Prostate gland (tissue), 1 donor: ENCODE data around the gene TNS3.

ENCODE experiments used
- POLR2A ChIP-seq: fragments of 450-650 bp; IDR thresholded peaks from one replicate; pipeline ENCODE4 v1.6.1; 2016; ENCODE audit warnings: antibody characterized with exemption, mild to moderate bottlenecking
- POLR2AphosphoS5 ChIP-seq: sonication (generic); formaldehyde crosslinking; IDR thresholded peaks from one replicate; pipeline ENCODE4 v1.6.1; 2017; ENCODE audit warnings: antibody characterized with exemption

DNA sequence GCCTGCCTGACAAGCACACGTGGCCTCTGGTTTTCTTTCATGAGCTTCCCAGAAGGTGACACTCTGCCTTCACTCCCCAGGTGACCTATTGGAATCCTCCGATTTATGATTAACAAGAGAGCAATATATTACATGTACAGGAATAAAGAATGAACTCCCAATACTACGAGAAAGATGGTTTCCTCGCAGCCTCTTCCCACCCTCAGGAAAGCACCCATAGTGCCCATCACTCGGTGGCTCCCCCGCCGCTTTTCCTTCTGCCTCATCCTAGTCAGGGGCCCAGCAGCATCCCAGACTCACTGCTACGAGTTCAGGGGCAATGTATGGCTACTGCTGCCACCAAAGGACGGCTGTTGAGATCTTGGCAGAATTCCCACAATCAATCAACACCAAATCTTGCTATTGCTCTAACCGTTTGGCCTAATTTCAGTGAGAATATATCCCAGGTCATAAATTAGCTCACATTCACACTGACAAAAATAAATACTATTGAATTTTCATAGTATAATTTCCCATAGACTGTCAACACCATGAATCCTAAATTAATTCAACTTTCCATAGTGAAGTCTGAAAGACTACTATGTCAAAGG is 196.3 kb downstream of the TNS3 start:
- no peak for TF ChIP-seq POLR2A
- TF ChIP-seq POLR2AphosphoS5 = no peak
